Thoracic aorta (tissue), 2 donors: Measurements from ENCODE around the gene LRRC32. TPM values are rescaled to one million over a fixed set of nuclear protein-coding genes. Genes with fewer than 3 reads are reported as not detected.

ENCODE experiments used
- ATAC-seq: fragments of 150-250 bp; one replicate; pipeline ENCODE4 v1.8.0; 2017; ENCODE audit warnings: low read depth; ENCODE audit not compliant: insufficient number of reproducible peaks, low FRiP score
- DNase-seq: peaks from one replicate; pipeline ENCODE4 v3.0.0-alpha.2; 2020; ENCODE audit warnings: low spot score
- H3K27ac ChIP-seq, 2 donors: fragments of 200-600 bp; sonication (generic); 1 replicate in 1 of 2; 2 replicates in 1 of 2; pipeline ENCODE4 v1.5.1; 2016; ENCODE audit warnings: mild to moderate bottlenecking in 2 of 2, moderate library complexity in 2 of 2
- H3K27me3 ChIP-seq: fragments of 200-600 bp; sonication (generic); replicated peaks from 2 replicates; pipeline ENCODE4 v1.6.0; 2016; ENCODE audit warnings: mild to moderate bottlenecking; ENCODE audit not compliant: insufficient read depth
- H3K36me3 ChIP-seq: fragments of 200-600 bp; sonication (generic); one replicate; pipeline ENCODE4 v1.5.1; 2016
- H3K4me1 ChIP-seq, 2 donors: fragments of 200-600 bp; sonication (generic); 1 replicate in 1 of 2; 2 replicates in 1 of 2; pipeline versions ENCODE4 v1.5.1 to v1.6.0; 2016; ENCODE audit warnings: low read depth in 2 of 2, mild to moderate bottlenecking in 1 of 2; ENCODE audit not compliant: control insufficient read depth in 1 of 2
- H3K4me3 ChIP-seq: fragments of 200-600 bp; sonication (generic); 2 replicates; pipeline ENCODE4 v1.5.1; 2016; ENCODE audit warnings: mild to moderate bottlenecking
- H3K9me3 ChIP-seq: fragments of 200-600 bp; sonication (generic); 2 replicates; pipeline ENCODE4 v1.5.1; 2016
- total RNA-seq, 2 donors: library from RNA; depleted of rRNA; stranded (reverse); fragments of >200 nt; gene quantifications; one replicate each; pipeline versions ENCODE4 v1.1.0 to v1.2.3, GENCODE V29; 2016
- TF ChIP-seq, protein P1 (sequence below): fragments of 200-600 bp; sonication (generic); IDR thresholded peaks from one replicate; pipeline ENCODE4 v1.5.1; 2019; ENCODE audit warnings: antibody characterized with exemption

Gene LRRC32
- total RNA-seq, 2 donors from 2014 or later = 133 to 214 TPM

GRCh38 chr11:76703707-76704106, 33.2 kb upstream of the LRRC32 start:
- TF ChIP-seq, protein P1, sequence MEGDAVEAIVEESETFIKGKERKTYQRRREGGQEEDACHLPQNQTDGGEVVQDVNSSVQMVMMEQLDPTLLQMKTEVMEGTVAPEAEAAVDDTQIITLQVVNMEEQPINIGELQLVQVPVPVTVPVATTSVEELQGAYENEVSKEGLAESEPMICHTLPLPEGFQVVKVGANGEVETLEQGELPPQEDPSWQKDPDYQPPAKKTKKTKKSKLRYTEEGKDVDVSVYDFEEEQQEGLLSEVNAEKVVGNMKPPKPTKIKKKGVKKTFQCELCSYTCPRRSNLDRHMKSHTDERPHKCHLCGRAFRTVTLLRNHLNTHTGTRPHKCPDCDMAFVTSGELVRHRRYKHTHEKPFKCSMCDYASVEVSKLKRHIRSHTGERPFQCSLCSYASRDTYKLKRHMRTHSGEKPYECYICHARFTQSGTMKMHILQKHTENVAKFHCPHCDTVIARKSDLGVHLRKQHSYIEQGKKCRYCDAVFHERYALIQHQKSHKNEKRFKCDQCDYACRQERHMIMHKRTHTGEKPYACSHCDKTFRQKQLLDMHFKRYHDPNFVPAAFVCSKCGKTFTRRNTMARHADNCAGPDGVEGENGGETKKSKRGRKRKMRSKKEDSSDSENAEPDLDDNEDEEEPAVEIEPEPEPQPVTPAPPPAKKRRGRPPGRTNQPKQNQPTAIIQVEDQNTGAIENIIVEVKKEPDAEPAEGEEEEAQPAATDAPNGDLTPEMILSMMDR = no peak
- Histone ChIP-seq H3K4me3 (no peak overlapping the region), H3K27me3 (no peaks in the 10 kb centered on the region), H3K27ac (no peak overlapping the region), H3K4me1 (no peaks in the 10 kb centered on the region), H3K9me3 (no peaks in the 10 kb centered on the region), H3K36me3 (no peaks in the 10 kb centered on the region)
- ATAC-seq (no peak), DNase-seq (no peak)

- Histone ChIP-seq H3K9me3 (no peaks in the 10 kb centered on the region), H3K36me3 (no peaks in the 10 kb centered on the region), H3K27me3 (no peaks in the 10 kb centered on the region), H3K27ac (no peak overlapping the region), H3K4me1 (no peaks in the 10 kb centered on the region), H3K4me3 (no peak overlapping the region)
- DNase-seq (no peak), ATAC-seq (no peak)
- TF ChIP-seq, protein P1 = no peak
Observed at GRCh38 chr11:76702336-76703128, 32.0 kb upstream of the LRRC32 start.

DNA sequence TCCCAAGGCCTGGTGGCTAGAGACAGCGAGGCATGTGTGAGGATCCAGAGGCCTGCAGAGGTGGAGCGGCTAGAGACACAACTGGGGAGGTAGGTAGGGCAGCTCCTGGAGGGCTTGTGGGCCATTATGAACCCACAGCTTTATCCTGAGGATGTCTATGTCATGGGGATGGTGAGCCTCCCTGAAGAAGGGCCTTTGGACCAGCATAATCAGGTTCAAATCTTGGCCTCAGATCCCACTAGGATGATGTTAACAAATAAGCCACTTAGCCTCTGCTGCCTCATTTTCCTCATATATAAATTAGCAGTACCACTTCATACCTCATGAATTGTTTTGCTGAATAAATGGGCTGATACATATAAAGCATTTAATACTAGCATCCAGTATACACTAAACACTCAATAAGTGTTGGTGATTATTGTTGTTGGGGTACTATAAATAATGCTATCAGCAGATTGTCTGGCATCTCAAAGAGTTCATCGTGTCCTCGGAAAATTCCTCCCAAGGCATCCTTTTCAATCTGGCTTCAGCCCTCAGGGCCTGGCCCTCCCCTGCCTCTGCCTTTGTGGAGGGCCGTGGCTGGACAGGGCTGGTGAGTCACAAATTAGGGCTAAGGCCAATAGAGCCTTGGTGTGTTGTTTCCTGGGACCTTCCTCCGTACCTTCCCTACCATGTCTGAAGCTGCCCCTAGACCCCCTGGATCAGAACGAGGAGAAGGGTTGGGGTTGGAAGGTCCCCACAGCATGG, 30.9 kb upstream of the LRRC32 start:
- Histone ChIP-seq H3K36me3 (no peaks in the 10 kb centered on the region), H3K27me3 (no peaks in the 10 kb centered on the region), H3K27ac (no peak overlapping the region), H3K4me3 (no peak overlapping the region), H3K4me1 (no peaks in the 10 kb centered on the region), H3K9me3 (no peaks in the 10 kb centered on the region)
- ATAC-seq = no peak
- no peak for DNase-seq
- TF ChIP-seq, protein P1 = no peak

DNA sequence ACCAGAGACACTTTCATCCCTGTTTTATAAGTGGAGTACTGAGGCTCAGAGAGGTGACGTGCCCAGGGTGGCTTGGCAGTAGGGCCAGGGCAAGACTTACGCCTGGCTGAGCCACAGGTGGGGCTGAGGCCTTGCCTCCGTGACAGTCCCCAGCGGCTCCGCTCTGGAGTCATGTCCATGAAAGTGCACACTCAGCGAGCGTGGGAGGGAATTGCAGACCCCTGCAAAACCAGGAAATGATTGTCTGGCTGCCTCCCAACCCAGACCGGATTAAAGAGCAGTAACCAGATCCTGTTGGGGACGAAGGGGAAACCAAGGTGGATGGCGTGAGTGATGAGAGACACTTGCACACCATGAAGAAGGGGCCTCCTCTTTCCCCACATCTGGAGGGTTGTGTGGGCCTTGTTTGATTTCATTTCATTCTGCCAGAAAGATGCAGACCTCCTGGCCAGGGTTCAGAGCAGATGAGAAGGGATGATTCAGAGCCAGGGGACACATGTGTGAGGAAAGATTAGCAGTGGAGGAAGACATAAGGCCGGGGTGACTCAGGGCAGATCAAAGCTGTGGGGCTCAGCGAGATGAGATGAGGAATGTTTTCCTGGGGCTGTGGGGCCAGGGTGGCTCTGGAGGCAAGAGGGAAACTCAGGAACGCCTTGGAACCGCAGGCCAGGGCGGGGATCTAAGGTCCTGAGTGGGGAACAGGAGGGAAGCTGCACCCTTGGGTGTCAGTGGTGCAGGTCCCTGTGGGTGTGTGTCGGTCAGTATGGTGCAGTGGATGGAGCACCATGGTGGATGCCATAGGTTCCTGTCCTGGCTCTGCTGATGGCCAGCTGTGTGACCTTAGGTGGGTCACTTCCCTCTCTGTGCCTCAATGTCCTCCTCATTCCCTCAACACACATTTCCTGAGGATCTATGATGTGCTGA, 29.9 kb upstream of the LRRC32 start:
- Histone ChIP-seq H3K27me3 (no peaks in the 10 kb centered on the region), H3K4me1 (no peaks in the 10 kb centered on the region), H3K27ac (no peak overlapping the region), H3K4me3 (no peak overlapping the region), H3K36me3 (no peaks in the 10 kb centered on the region), H3K9me3 (no peaks in the 10 kb centered on the region)
- TF ChIP-seq, protein P1 = no peak
- DNase-seq (no peak), ATAC-seq (no peak)
